ENCODE results near the gene EEF1AKMT2.

Gene EEF1AKMT2

DNA sequence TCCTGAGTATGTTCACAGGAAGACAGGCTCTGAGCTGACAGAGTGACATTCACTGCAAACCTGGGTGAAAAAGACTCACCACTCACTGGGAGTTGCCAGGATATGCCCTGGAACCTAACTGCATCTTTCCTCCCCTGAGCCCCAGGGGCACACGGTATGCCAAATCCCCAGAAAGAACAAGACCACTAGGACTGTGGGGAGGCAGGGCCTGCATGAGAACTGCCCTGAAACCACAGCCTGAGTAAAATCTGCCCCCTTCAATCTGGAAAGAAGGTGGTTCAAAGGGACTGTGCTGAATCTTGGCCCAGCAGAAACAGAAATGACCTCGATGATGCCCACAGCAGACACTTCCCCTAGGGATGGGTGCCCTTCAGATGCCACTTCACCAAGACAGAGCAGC is 54.0 kb downstream of the EEF1AKMT2 start:
- TF ChIP-seq, protein P1, sequence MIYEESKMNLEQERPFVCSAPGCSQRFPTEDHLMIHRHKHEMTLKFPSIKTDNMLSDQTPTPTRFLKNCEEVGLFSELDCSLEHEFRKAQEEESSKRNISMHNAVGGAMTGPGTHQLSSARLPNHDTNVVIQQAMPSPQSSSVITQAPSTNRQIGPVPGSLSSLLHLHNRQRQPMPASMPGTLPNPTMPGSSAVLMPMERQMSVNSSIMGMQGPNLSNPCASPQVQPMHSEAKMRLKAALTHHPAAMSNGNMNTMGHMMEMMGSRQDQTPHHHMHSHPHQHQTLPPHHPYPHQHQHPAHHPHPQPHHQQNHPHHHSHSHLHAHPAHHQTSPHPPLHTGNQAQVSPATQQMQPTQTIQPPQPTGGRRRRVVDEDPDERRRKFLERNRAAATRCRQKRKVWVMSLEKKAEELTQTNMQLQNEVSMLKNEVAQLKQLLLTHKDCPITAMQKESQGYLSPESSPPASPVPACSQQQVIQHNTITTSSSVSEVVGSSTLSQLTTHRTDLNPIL (CRISPR knock-in tag; IDR thresholded peaks at IDR 0.05; ENCODE audit: low read depth) = no peak
- TF ChIP-seq ZFP3 (CRISPR knock-in tag; IDR thresholded peaks at IDR 0.05) (no peak), TOX (CRISPR knock-in tag; IDR thresholded peaks at IDR 0.05; ENCODE audit: borderline replicate concordance) (no peak), ZNF70 (CRISPR knock-in tag; IDR thresholded peaks at IDR 0.05) (no peak), BACH2 (CRISPR knock-in tag; IDR thresholded peaks at IDR 0.05; ENCODE audit: borderline replicate concordance) (no peak), GLIS3 (CRISPR knock-in tag; IDR thresholded peaks at IDR 0.05) (no peak), ISL1 (CRISPR knock-in tag; IDR thresholded peaks at IDR 0.05) (no peak), SNAI2 (CRISPR knock-in tag; IDR thresholded peaks at IDR 0.05) (no peak), PPARA (CRISPR knock-in tag; IDR thresholded peaks at IDR 0.05; ENCODE audit: borderline replicate concordance) (no peak), ZFP30 (CRISPR knock-in tag; IDR thresholded peaks at IDR 0.05) (no peak), TCF4 (CRISPR knock-in tag; IDR thresholded peaks at IDR 0.05; ENCODE audit: borderline replicate concordance) (no peak), ESRRG (CRISPR knock-in tag; IDR thresholded peaks at IDR 0.05) (no peak), RARB (CRISPR knock-in tag; IDR thresholded peaks at IDR 0.05) (no peak), OSR1 (CRISPR knock-in tag; IDR thresholded peaks at IDR 0.05) (no peak)
- TF ChIP-seq, protein P2, sequence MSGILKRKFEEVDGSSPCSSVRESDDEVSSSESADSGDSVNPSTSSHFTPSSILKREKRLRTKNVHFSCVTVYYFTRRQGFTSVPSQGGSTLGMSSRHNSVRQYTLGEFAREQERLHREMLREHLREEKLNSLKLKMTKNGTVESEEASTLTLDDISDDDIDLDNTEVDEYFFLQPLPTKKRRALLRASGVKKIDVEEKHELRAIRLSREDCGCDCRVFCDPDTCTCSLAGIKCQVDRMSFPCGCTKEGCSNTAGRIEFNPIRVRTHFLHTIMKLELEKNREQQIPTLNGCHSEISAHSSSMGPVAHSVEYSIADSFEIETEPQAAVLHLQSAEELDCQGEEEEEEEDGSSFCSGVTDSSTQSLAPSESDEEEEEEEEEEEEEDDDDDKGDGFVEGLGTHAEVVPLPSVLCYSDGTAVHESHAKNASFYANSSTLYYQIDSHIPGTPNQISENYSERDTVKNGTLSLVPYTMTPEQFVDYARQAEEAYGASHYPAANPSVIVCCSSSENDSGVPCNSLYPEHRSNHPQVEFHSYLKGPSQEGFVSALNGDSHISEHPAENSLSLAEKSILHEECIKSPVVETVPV (CRISPR knock-in tag; IDR thresholded peaks at IDR 0.05) = no peak
- TF ChIP-seq, protein P3, sequence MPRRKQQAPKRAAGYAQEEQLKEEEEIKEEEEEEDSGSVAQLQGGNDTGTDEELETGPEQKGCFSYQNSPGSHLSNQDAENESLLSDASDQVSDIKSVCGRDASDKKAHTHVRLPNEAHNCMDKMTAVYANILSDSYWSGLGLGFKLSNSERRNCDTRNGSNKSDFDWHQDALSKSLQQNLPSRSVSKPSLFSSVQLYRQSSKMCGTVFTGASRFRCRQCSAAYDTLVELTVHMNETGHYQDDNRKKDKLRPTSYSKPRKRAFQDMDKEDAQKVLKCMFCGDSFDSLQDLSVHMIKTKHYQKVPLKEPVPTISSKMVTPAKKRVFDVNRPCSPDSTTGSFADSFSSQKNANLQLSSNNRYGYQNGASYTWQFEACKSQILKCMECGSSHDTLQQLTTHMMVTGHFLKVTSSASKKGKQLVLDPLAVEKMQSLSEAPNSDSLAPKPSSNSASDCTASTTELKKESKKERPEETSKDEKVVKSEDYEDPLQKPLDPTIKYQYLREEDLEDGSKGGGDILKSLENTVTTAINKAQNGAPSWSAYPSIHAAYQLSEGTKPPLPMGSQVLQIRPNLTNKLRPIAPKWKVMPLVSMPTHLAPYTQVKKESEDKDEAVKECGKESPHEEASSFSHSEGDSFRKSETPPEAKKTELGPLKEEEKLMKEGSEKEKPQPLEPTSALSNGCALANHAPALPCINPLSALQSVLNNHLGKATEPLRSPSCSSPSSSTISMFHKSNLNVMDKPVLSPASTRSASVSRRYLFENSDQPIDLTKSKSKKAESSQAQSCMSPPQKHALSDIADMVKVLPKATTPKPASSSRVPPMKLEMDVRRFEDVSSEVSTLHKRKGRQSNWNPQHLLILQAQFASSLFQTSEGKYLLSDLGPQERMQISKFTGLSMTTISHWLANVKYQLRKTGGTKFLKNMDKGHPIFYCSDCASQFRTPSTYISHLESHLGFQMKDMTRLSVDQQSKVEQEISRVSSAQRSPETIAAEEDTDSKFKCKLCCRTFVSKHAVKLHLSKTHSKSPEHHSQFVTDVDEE (CRISPR knock-in tag; IDR thresholded peaks at IDR 0.05) = no peak
- TF ChIP-seq, protein P4, sequence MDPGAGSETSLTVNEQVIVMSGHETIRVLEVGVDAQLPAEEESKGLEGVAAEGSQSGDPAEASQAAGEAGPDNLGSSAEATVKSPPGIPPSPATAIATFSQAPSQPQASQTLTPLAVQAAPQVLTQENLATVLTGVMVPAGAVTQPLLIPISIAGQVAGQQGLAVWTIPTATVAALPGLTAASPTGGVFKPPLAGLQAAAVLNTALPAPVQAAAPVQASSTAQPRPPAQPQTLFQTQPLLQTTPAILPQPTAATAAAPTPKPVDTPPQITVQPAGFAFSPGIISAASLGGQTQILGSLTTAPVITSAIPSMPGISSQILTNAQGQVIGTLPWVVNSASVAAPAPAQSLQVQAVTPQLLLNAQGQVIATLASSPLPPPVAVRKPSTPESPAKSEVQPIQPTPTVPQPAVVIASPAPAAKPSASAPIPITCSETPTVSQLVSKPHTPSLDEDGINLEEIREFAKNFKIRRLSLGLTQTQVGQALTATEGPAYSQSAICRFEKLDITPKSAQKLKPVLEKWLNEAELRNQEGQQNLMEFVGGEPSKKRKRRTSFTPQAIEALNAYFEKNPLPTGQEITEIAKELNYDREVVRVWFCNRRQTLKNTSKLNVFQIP (CRISPR knock-in tag; IDR thresholded peaks at IDR 0.05; ENCODE audit: borderline replicate concordance, low read depth) = no peak
- ATAC-seq = no peak

DNA sequence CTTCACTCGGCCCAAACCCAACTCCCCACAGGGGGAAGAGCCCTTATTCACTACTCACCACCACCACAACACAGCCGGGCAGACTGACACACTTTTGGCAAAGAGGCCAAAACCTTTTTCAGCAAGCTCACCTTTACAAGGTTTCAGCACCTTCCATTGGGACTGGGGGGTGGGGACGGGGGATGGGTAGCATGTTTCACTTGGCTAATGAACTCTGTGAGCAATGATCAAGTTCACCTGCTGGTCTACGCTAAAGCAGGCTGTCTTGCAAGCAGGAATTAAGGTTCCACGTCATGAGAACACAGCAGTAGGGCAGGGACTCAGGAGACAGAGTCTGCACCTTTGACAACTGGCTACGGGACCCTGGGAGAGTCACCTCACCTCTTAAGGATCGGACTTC is 54.5 kb downstream of the EEF1AKMT2 start:
- no peak for ATAC-seq
- TF ChIP-seq RARB (CRISPR knock-in tag; IDR thresholded peaks at IDR 0.05) = no peak
- TF ChIP-seq SNAI2 (CRISPR knock-in tag; IDR thresholded peaks at IDR 0.05) = no peak
- TF ChIP-seq, protein P3 (CRISPR knock-in tag; IDR thresholded peaks at IDR 0.05) = no peak
- no peak for TF ChIP-seq CSDC2 (CRISPR knock-in tag; IDR thresholded peaks at IDR 0.05)
- no peak for TF ChIP-seq ZFP30 (CRISPR knock-in tag; IDR thresholded peaks at IDR 0.05)
- TF ChIP-seq TCF4 (CRISPR knock-in tag; IDR thresholded peaks at IDR 0.05; ENCODE audit: borderline replicate concordance) = no peak
- no peak for TF ChIP-seq TOX (CRISPR knock-in tag; IDR thresholded peaks at IDR 0.05; ENCODE audit: borderline replicate concordance)
- TF ChIP-seq, protein P5, sequence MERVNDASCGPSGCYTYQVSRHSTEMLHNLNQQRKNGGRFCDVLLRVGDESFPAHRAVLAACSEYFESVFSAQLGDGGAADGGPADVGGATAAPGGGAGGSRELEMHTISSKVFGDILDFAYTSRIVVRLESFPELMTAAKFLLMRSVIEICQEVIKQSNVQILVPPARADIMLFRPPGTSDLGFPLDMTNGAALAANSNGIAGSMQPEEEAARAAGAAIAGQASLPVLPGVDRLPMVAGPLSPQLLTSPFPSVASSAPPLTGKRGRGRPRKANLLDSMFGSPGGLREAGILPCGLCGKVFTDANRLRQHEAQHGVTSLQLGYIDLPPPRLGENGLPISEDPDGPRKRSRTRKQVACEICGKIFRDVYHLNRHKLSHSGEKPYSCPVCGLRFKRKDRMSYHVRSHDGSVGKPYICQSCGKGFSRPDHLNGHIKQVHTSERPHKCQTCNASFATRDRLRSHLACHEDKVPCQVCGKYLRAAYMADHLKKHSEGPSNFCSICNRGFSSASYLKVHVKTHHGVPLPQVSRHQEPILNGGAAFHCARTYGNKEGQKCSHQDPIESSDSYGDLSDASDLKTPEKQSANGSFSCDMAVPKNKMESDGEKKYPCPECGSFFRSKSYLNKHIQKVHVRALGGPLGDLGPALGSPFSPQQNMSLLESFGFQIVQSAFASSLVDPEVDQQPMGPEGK (CRISPR knock-in tag; IDR thresholded peaks at IDR 0.05; ENCODE audit: borderline replicate concordance) = no peak
- TF ChIP-seq, protein P1 (CRISPR knock-in tag; IDR thresholded peaks at IDR 0.05; ENCODE audit: low read depth) = no peak
- no peak for TF ChIP-seq PPARA (CRISPR knock-in tag; IDR thresholded peaks at IDR 0.05; ENCODE audit: borderline replicate concordance)

All from SK-N-SH treated with all-trans-retinoic acid at 6 μM for 48 hours (cell line).